ENCODE data around the gene MTNR1B. TPM values are rescaled to one million over a fixed set of nuclear protein-coding genes. Genes with fewer than 3 reads are reported as not detected.

Gene MTNR1B
- total RNA-seq (2014; rRNA removed; shearing (Covaris generic)), result not detected in 2 replicates

GRCh38 chr11:92969634-92970347 is at the start of gene MTNR1B:
Gene MTNR1B (plus strand): TSS chr11:92969651. CDS start chr11:92969726, 75 bp downstream.
- no peak for DNase-seq (ENCODE audit: low read depth)

DNA sequence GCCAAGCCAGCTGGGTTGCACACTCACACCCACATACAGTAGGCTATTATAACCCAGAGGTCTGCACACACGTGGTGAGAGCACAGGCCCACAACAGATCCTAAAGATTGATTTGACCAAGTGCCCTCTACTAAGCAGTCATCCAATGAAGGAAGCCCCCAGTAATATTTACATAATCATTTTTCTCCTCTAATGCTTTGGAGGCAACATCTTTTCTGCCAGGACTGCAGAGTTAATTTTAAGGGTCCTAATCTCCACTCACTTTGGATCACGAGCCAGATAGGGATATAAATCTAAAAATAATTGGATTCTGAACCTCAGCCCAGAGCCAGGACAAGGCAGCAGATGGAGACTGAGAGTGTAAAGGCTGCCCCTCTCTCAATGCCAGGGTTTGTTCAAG is 49.1 kb upstream of the MTNR1B start:
- no peak for DNase-seq (ENCODE audit: low read depth)

GRCh38 chr11:92922731-92923130 is 46.7 kb upstream of the MTNR1B start:
- no peak for DNase-seq (ENCODE audit: low read depth)

- DNase-seq (ENCODE audit: low read depth), result peak; percentile 1
Measured at GRCh38 chr11:92929246-92929645, 40.2 kb upstream of the MTNR1B start.

- peak; percentile 46 for DNase-seq (ENCODE audit: low read depth)
Measured at GRCh38 chr11:92929653-92930052, 39.8 kb upstream of the MTNR1B start.

GRCh38 chr11:92931746-92932422 is 37.6 kb upstream of the MTNR1B start:
- peak; percentile 19 for DNase-seq (ENCODE audit: low read depth)

DNA sequence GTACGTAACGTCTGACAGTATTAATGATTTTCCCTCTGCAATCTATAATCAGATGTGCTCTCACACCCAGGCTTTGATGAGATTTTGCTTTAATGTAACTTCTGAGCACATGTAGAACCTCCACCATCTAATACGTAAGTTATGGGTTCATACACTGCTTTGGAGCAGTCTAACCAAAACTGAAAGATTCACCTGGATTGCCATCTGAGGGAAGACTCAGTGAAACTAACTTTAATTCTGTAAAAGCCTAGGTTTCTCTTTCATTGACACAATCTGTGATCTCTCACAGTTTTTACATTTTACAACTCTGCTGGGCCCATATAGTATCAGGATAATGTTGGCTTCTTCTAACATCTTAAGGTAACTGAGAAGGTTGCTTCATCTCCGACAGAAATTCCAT is 30.1 kb upstream of the MTNR1B start:
- no peak for DNase-seq (ENCODE audit: low read depth)

DNA sequence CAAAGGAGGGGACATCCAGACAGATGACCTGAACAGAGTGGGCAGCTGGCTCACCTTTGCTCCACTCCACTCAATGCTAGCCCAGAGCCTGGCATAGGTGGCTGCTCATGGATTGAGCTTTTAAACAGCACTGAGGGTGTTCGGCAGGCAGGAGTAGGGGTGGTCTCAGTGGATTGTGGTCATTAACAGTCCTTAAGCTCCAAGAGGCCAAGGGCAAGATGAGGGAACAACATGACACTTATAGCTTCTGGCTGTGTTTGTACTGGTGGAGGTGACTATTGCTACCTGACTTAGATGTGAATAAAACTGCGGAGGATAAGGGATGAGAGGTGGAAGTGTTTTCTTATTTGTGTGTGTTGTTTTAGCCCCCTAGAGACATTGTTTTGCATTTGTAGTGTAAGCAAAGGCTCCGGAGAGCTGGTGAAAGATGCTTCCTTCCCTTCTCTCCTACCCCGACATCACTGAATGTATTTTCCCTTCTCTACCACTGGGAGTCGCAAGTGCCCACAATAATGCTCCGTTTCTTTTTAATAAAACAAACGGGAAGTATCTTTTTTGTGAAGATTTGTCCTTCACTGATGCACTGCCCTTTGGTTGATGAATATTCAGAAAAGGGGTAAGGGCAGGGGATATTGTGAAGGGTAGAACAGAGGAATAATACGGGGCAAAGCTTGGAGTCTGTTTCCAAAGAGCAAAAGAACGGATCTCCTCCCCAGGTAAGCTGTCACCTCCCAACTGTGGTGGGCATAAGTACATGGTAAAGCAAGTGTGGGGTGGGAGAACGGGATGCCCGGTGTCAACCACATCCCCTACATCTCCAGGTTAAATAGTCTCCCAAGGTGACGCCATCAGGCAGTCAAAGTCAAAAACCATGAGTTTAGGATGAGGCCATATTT is 27.5 kb upstream of the MTNR1B start:
- peak; percentile 48 for DNase-seq (ENCODE audit: low read depth)

GRCh38 chr11:92946707-92947106 is 22.7 kb upstream of the MTNR1B start:
- no peak for DNase-seq (ENCODE audit: low read depth)

GRCh38 chr11:92948116-92948515 is 21.3 kb upstream of the MTNR1B start:
- DNase-seq (ENCODE audit: low read depth), result no peak

GRCh38 chr11:92954003-92954402 is 15.4 kb upstream of the MTNR1B start:
- no peak for DNase-seq (ENCODE audit: low read depth)

DNA sequence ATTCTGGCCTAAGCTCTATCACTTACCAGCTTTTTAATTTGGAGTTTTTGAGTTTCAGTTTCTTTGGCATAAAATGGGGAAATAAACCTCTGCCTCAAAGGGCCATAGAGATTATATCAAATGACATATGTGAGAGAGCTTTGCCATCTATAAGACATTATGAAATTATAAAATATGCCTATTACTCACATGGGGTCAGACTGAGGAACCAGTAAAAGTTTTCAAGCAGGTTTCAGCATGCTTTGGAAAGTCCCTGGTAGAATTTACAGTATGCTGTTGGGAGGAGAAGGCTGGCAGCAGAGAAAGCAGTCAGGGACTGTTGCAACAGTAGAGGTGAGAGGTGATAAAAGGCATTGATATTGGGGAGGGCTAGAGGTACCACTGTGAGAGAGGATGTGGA is 13.6 kb upstream of the MTNR1B start:
- no peak for DNase-seq (ENCODE audit: low read depth)

- DNase-seq (ENCODE audit: low read depth), result peak; percentile 7
Measured at GRCh38 chr11:92960886-92961285, 8.6 kb upstream of the MTNR1B start.

DNA sequence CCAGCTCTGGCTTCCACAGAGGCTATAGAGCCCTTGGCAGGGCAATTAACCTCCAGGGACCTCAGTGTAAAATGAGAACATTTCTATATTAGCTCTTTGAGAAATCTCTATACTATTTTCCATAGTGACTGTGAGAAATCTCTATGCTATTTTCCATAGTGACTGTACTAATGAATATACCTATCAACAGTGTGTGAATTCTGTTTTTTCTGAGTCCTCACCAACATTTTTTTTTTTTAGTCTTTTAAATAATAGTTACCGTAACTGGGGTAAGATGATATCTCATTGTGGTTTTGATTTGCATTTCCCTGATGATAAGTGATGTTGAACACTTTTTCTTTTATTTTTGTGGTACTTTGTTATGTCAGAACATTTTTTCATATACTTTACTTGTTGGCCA is 7.0 kb upstream of the MTNR1B start:
- DNase-seq (ENCODE audit: low read depth), result no peak

DNA sequence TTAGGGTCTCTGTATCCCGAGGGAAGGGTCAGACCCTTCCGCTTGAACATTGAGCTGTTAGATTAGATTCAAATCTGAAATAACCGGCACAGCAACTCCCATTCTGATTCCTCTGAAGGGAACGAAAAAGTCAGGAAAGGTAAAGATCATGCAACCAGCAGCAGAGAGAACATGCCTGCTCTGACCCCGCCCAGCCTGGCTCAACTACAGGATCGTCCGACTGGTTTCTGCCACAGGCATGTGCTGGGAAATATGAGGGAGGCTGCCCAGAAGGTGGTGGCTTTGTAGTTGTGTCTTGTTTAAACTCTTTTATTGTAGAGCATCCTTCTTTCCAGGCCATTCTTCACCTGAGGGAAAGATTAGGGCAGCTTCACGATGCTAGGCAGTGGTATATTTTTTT is 5.0 kb upstream of the MTNR1B start:
- peak; percentile 3 for DNase-seq (ENCODE audit: low read depth)

DNA sequence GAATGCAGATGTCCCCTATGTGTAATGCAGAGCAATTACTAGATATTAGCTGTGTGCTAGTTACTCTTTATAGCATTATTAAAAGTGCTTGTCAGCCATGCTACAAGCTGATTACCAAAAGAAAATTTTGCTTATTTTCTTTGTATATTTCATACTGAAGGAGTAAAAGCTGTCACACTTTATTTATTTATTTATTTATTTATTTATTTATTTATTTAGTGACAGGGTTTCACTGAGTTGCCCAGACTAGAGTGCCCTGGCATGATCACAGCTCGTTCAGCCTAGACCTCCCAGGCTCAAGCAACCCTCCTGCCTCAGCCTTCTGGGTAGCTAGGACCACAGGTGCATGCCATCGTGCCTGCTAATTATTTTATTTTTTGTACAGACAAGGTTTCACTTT is 4.3 kb upstream of the MTNR1B start:
- DNase-seq (ENCODE audit: low read depth), result no peak

DNA sequence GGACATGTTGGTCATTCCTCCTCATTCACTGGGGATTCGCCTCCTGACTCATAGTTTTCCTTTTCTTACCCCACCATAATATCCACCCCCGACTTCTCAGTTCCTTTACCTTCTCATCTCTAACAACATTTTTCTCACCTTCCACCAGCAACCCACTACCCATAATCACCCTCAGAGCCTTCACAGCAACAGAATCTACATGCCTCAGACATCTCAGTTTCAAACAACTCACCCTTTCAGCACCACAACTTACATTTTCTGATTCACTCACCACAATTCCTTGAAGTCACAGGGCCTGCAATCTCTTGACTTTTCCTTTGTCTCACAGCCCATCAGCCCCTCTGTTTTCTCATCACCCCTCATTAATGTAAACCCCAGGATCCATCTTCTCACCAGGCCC is 2.3 kb upstream of the MTNR1B start:
- DNase-seq (ENCODE audit: low read depth), result no peak

- no peak for DNase-seq (ENCODE audit: low read depth)
Measured at GRCh38 chr11:92967867-92968266, 1.6 kb upstream of the MTNR1B start.

- DNase-seq (ENCODE audit: low read depth), result no peak
Measured at GRCh38 chr11:92969293-92969633, 188 bp upstream of the MTNR1B start.

DNA sequence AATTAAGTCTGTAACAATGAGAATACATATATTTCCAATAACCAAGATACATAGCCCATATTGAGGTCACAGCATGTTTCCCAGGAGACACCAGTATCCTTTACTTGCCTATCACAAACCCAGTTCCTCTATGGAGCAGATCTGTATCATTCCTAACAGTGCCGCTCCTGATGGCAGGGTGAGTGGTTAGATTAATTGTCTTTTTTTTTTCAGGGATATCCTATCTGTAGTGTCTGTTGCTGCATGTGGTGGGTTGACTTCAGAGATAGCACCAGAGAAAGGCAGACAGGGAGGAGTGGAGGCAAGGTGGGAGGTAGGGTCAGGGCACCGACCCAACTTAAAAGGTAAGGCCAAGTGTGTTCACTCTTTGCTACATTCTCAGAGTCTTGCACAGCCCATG is 2.8 kb downstream of the MTNR1B start:
- DNase-seq (ENCODE audit: low read depth), result no peak

- no peak for DNase-seq (ENCODE audit: low read depth)
Measured at GRCh38 chr11:92975285-92975684, 5.8 kb downstream of the MTNR1B start.

DNA sequence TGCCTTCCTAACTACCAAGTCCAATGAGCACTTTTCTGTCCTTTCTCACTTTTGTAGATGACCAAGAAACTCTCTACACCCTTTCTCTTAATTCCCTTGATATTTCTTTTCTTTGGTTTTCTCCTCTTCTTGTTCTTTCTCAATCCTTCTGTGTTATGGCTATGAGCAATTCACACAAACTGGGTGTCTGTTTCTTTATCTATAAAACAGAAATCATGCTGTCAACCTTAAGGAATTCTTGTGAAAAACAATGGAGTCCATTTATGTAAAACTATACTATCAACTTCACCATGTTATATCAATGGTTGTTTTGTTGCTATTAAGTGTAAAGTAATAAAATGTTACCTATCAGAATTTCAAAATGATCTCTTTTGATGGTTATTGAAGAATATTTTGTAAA is 7.2 kb downstream of the MTNR1B start:
- no peak for DNase-seq (ENCODE audit: low read depth)

GRCh38 chr11:92977401-92977800 is 8.0 kb downstream of the MTNR1B start:
- DNase-seq (ENCODE audit: low read depth), result no peak

Measured in RPMI7951 (cell line).